Activated CD4-positive, CD25-positive, alpha-beta regulatory T cell treated with anti-CD3 and anti-CD28 coated beads, Interleukin-2, amount 50 U/mL, for 24 hours (primary cell): Measurements from ENCODE around the gene FHL1.
"Not testable (repeated sequence)": the region's sequence is repeated elsewhere in the genome, so short reads cannot be mapped to it uniquely, and the experiment has no call there.

Source experiments
- ATAC-seq, 2 donors: fragments of 150-1000 bp; cut with Tn5 transposase; one replicate each; pipeline ENCODE4 v1.10.0; 2021; ENCODE audit warnings: mild to moderate bottlenecking in 1 of 2, moderate library complexity in 1 of 2

Gene FHL1

DNA sequence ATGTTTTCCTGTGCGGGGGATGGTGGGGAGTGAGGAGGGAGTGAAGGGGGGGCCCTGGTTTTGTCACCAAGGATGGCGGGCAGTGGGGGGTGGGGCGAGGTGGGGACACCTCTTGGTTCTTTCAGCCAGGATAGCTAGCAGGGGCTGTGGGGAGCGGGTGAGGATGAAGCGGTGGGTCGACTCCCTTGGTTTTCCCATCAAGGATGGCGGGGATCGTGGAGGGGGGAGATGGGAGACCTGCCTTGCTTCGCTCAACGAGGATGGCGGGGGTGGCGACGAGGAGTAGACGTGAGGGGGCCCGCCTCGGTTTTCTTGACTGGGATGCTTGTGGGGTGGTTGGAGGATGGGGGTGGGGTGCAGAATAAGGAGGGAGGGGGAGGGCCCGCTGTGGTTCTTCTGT lies 643 bp downstream of the FHL1 start:
- no peak for ATAC-seq

GRCh38 chrX:136148391-136148790 lies 1.1 kb downstream of the FHL1 start:
- no peak for ATAC-seq

DNA sequence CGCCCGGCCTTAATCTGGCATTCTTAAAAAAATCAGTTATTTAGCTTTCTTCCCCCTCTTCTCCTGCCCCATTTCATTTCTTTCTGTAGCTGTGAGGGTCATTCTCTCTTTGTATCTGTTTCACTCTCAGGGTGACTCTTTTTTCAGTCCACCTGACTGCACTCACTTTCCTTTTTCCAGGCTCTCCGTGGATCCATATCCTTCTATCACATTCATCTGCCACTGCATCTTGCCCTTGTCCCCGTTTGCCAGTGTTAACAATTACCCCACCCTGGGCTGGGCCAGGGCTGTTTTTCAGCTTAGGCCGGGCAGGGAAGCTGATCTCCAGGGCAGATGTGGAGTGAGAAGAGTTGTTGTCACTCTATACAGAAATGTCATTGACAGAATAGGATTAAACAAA lies 7.7 kb downstream of the FHL1 start:
- ATAC-seq = no peak

DNA sequence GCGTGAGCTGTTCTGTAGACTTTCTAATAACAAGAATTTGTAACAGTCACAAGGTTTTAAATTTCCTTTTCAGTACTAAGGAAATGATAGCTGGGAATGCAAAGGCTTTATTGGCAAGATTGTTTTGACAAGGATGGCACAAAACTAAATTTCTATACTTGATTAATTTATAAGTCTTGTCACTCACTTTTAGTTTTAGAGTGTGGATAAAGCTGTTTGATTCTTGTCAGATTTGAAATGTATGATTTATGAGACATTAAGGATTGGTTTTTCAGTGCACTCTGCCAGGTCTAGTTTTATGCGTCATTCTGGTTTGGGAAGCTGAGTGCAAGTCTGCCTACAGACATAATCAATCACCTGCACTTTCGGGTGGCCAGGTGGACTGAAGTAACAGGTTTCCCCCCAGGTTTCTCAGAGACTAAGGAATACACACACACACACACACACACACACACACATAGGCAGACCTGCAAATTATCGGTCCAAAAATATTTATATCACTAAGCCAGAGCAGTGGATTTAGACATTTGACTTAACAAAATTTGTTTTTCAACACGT lies 9.3 kb downstream of the FHL1 start:
- ATAC-seq = no peak

DNA sequence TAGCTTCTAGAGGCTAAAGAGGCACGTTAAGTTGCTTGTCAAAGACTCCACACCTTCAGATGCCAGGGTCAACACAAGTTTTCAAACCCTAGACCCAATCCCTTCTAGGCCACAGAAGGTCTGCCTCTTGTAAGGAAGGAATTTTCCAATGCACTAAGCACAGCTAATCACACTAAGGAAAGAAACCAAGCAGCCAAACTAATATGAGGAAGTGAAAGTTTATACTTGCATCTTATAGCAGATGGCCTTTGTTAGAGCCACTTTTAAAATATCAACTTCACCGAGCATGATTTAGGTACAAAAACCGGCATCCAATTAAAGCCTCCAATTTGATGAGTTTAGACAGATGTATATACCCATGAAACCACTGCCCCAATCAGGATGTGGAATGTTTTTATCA lies 9.9 kb downstream of the FHL1 start:
- no peak for ATAC-seq

GRCh38 chrX:136158685-136159084 lies 11.4 kb downstream of the FHL1 start:
- ATAC-seq = no peak

- no peak for ATAC-seq
These were observed 12.3 kb downstream of the FHL1 start for GRCh38 chrX:136159611-136160025.

DNA sequence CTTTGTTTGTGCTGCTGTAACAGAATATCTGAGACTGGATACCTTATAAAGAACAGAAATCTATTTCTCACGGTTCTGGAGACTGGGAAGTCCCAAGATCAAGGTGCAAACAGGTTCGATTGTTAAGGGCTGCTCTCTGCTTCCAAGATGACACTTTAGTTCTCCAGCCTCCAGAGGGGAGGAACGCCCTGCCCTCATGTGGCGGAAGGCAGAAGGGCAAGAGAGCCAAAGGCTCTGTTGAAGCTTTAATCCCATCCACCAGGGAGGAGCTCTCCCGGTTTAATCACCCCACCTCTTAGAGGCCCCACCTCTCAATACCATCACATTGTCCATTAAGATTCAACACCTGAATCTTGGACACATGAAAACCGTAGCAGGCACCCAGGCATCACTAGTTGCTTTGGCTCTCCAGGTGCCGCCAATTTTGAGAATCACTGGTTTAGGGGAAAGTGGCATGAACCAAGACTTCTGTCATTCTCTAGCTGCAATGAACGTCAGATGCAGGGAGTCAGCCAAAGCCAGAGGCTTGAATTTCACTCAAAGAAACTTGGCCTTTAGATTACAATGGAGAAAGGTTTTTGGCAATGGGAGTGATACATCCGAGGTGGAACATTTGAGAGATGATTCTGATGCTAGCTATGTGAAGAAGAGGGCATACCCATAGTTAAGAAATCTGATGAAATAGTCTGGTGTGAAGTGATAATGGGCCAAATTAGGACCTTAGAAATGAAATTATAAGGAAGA lies 15.7 kb downstream of the FHL1 start:
- no peak for ATAC-seq

DNA sequence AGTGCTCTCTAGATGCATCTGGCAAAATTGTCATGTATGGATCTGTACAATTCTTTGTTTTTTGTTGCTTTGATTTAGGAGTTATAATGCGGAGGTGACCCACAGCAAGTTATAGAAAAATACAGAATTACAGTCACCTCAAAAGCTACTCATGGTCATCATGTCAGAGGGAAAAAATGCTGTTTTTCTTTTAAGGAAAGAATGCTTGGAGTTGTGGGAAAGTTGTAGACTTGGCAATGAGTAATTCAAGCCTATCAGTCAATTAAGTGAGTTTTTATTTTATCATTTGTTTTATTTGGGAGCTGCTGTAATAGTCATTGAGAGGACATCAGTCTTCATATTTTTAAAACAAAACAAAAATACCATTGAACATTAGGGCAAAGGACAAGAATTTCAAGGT lies 16.4 kb downstream of the FHL1 start:
- no peak for ATAC-seq

DNA sequence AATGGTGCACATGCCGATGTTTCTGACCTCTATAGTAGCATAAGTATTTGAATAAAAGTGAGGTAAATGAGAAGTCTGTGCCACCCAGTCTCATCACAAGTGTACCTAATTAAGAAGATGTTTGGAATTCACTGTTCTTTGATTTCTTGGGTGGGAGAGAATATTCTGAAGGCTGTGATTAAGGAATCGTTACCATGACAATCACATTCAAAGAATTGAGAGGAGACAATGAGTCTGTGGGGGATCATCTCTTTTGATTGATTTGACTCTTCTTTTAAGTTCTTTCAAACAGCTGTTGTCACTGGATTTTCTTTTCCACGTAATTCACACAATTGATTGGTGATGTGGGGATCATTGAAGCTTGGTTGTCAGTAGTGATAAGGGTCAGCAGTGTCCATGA lies 18.1 kb downstream of the FHL1 start:
- no peak for ATAC-seq

- ATAC-seq = no peak
These were observed 19.0 kb downstream of the FHL1 start for GRCh38 chrX:136166221-136166855.

DNA sequence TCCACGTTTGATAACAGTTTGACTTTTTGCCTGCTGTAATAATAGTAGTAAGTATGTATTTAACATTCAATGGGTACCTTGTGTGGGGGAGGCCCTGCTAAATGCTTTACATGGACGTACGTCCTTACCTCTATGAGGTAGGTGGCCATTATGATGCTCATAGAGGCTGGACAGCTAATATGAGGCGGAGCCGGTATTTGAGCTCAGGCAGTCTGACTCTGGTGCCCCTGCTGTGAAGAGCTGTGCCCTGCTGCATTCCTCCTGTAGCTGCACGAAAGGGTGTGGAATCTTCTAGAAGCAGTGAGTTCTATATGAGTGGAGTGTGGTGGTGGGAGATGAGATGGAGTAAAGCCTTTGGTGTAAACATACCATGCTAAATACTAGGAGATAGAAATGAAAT lies 20.7 kb downstream of the FHL1 start:
- not testable (repeated sequence) for ATAC-seq

DNA sequence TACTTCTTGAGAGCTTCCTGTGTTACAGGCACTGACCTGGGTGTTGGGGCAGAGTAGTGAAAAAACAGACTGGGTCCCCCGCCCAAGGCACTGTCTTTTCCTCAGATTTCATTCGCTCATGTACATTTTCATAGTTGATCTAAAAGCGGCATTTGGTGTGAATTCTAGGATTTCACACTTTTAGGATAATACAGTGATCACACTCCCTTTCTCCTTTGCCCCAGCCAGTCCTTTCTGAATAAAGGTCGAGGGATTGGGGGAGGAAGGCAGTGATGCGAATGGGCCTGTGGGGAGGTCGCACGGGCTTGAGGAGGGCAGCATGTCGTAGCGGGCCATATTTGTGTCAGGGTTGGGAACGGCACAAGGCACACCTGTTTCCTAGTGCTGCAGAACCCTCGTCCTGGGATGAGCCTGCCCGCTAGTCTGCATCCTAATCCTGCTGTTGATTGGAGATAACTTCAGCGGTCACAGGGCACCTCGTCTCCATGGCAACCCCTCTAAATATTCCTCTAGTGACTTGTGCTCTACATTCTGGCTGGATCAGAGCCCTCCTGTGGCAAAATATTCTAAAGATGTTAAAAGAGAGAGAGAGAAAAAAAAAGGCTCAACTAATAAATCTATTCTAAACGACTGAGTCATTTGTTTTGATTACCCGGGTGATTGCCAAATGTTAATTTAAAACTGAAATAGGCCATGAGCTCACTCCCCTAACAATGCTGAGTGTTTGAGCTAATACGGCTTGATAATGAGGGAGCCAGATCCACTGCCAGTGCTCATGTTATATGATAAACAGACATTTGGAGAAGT lies 21.8 kb downstream of the FHL1 start:
- ATAC-seq = no peak

DNA sequence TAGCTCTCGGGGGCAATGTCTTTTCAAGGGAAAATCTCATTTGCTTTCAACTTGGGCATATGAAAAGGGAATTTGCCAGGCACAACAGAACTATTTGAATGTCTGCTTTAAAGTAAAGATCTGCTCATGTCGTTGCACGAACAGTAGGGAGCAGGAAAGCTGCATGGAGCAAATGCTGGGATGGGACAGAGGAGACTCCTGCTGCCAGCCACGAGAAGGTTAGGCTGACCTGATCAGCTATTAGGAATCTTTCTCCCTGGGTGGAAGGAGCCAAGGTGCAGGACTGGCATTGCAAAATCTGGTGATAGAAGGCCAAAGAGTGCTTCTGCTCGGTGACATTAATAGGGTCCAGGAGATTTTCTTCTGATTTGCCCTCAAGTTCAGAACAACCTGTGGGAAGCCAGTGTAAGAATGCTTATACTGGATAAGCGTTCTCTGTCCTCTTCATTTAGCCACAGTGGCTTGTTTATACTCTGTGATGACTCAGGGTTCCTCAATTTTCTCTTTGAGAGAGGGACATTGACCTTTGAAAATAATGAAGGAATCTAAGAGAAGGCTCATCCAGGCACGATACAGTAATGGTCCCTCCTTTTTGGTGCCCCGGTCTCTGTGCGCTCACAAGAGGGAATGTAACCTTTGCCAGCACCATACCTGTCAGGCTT lies 22.9 kb downstream of the FHL1 start:
- ATAC-seq = no peak

DNA sequence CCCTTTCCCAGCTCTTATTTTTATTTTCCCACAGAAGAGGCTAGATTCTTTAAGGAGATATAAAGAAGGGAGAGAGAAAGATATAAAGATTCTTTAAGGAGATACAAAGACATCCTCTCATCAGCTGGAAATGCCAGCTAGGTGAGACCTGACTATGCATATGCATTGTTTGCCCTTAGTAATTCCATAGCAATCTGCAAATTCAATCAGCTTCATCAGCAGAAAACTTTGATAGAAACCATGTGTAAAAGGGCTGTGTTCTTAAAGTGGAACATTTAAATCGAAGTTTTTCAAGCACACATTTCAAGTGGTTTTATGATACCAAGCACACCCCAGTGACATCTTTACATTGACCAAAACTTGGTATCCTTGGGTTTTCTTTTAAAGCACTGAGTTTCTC lies 24.1 kb downstream of the FHL1 start:
- ATAC-seq = no peak

DNA sequence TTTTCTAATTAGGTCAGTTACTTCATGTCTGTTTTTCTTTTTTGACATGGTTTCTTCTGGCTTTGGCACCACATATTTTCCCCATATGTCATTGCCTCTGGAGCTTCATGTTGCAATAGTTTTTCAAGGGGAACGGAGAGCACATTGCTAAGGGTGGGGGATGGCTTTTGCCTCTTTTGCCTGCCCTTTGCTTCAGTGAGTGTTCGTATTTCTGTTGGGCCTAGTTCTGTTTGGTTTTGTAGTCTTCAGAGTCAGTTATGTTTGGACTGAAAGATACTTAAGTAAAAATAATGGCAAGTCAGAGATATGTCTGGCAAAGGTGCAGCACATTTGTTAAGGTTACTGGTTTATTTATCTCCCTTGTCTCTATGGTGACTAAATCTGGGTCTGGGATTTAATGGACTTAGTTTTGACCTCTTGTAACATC lies 29.1 kb downstream of the FHL1 start:
- ATAC-seq = no peak

GRCh38 chrX:136179133-136179532 lies 31.8 kb downstream of the FHL1 start:
- no peak for ATAC-seq

DNA sequence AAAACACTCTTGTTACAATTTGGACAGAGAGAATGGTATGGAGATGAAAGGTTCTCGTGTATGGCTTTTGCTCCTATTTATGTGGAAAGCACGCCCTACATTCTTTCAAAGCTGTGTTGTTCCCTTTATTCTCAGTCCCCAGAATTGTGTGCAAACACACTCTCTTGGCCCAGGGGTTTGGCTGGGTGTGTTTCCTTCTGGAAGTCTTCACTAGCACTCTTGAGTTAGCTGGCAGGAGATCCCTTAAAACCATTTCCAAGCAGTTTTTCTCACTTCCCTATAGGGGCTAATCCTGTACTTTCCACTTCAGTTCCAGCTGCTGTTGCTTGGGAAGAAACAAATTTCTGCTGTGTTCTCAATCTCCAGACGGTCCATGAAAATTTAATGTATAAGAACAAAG lies 35.1 kb downstream of the FHL1 start:
- ATAC-seq = no peak

DNA sequence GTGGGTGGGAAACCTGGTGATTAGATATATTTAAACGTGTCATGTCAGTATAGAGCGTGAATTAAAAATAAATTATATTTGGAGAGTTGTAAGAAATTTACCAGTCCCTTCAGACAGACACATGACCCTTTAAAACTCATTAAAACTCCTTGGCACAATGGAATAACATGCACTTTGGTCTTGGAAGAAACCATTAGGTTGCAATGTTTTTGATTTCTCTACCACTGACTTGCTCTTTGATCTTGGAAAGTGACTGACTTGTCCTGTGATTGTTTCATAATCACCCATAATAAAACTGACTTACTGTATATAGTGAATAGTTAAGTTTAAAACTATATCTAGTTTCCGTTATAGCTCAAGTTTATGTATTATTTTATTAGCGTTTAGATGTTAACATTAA lies 35.8 kb downstream of the FHL1 start:
- no peak for ATAC-seq

GRCh38 chrX:136183917-136184316 lies 36.6 kb downstream of the FHL1 start:
- ATAC-seq = no peak

DNA sequence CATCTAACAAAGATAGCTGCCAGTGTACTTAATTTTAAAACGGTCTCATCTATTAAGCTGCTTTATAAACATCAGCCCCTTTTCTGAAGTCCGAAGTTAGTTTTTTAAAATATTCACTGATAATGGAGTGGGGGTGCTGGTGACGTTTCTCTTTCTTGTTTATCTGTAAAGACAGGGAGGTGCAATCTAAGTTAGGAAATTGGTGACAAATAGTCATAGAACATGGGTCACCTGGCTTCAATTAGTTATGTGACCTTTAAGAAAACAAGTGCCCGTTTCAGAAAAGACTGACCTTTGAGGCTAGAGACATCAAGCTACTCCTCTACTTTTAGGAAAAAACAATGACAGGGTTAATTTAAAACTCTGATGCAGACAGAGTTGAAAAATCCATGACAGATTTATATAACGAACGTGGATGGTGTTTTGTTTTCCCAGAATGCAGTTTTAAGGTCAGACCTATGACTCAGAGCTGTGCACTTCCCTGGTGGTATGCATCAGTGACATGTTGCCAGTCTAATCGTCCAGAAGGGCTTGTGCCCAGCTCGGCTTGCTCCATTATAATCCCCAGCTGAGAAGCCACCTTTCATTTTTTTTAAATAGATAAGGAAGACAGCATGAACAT lies 38.2 kb downstream of the FHL1 start:
- ATAC-seq = no peak

DNA sequence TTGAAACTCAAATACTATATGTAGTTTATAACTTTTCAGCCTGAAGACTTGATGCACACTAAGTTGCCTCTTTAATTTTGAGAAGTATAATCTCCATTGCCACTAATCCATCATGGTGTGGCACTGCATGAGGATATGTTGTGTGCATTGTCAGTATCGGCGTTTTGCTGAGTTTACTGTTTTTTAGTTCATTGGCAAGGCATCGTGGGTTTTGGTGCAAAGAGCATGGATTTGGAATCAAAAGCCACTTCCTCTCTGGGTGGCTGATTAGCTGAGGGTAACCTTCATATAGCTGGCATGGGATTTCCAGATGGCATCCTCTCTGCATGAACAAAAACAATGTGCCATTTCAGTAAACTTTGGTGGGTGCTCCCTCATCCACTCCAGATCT lies 38.7 kb downstream of the FHL1 start:
- ATAC-seq = no peak

- ATAC-seq = no peak
These were observed 41.9 kb downstream of the FHL1 start for GRCh38 chrX:136189222-136189621.
